ENCODE data around the gene MAFF.

The MAFF gene

DNA sequence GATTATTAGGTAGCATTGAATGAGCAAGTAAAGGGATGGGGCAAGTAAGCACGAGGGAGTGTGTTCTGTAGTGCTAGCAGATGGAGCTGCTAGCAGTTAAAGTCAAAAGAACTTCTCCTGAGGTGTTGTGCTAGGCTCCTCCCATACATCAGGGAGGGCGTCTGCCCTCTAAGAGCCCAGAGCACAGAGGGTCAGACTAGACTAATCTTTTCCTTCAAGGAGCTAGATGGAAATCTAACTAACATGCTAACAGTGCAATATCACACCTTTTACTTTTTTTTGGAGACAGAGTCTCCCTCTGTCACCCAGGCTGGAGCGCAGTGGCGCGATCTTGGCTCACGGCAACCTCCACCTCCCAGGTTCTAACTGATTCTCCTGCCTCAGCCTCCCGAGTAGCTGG lies 17.0 kb upstream of the MAFF start:
- Histone ChIP-seq H3K36me3 (ENCODE audit: control insufficient read depth in 1 of 2, insufficient read depth in 2 of 2, low read depth in 1 of 2, low read length in 2 of 2) (no peaks in the 10 kb centered on the region), H3K18ac (ENCODE audit: low read depth in 1 of 2, low read length in 2 of 2) (no peak overlapping the region), H4K91ac (ENCODE audit: low read length) (no peak overlapping the region), H3K9me3 (ENCODE audit: control insufficient read depth, low read length) (no peaks in the 10 kb centered on the region), H3K14ac (ENCODE audit: low read length in 2 of 2) (no peak overlapping the region), H2BK12ac (ENCODE audit: low read length in 2 of 2) (no peak overlapping the region), H4K8ac (ENCODE audit: low read length) (no peak overlapping the region), H3K23ac (ENCODE audit: low read length in 2 of 2) (no peak overlapping the region), H3K27me3 (ENCODE audit: control insufficient read depth in 1 of 2, insufficient read depth in 1 of 2, low read length in 2 of 2) (no peaks in the 10 kb centered on the region), H3K4me2 (ENCODE audit: low read length, poor library complexity, severe bottlenecking) (no peak overlapping the region), H2BK120ac (ENCODE audit: low read depth, low read length) (no peak overlapping the region), H3K4ac (ENCODE audit: low read depth in 1 of 2, low read length in 2 of 2) (no peak overlapping the region), H2BK5ac (ENCODE audit: low read depth, low read length, poor library complexity, severe bottlenecking) (no peak overlapping the region), H3K79me1 (replicated peaks; ENCODE audit: low read length, poor library complexity, severe bottlenecking) (peaks cover 6% of the 10 kb centered on the region), H3K4me3 (ENCODE audit: insufficient read depth in 1 of 2, low read depth in 1 of 2, low read length in 2 of 2) (no peak overlapping the region), H3K4me1 (ENCODE audit: control insufficient read depth, insufficient read depth, low read depth, low read length) (peaks cover 8% of the 10 kb centered on the region), H3K9ac (ENCODE audit: low read length) (no peak overlapping the region), H3K27ac (ENCODE audit: low read length, poor library complexity, severe bottlenecking) (no peak overlapping the region), H2AK5ac (ENCODE audit: low read length, severe bottlenecking) (no peak overlapping the region), H2BK15ac (ENCODE audit: low read depth, poor library complexity, severe bottlenecking) (no peak overlapping the region), H2AFZ (ENCODE audit: low read depth, low read length) (no peak overlapping the region)
- no peak for DNase-seq
- 82% methylated on average over 7 of the region's 7 CpGs for WGBS

DNA sequence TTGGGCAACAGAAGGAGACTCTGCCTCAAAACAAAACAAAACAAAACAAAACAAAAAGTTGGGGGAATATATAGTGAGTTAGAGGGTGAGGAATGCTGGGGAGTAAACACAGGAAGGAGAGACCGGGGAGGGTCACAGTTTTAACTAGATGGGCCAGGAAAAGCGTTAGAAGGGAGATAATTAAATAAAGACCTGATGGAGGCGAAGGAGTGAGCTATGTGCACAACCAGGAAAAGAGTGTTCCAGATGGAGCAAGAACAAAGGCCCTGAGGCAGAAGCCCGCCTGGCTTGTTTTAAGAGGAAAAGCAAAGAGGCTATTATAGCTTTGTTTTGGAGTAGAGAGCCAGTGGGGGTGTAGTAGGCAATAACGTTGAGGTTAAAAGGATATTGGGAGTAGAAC lies 15.4 kb upstream of the MAFF start:
- H2BK120ac ChIP-seq (ENCODE audit: low read depth, low read length) = no peak overlapping the region
- no peak overlapping the region for H3K4me2 ChIP-seq (ENCODE audit: low read length, poor library complexity, severe bottlenecking)
- no peaks in the 10 kb centered on the region for H3K79me1 ChIP-seq (replicated peaks; ENCODE audit: low read length, poor library complexity, severe bottlenecking)
- no peak overlapping the region for H3K9ac ChIP-seq (ENCODE audit: low read length)
- H2AK5ac ChIP-seq (ENCODE audit: low read length, severe bottlenecking) = no peak overlapping the region
- no peak overlapping the region for H4K8ac ChIP-seq (ENCODE audit: low read length)
- no peak overlapping the region for H3K14ac ChIP-seq (ENCODE audit: low read length in 2 of 2)
- peak; percentile 80 for DNase-seq
- WGBS = 29% methylated on average over 5 of the region's 5 CpGs
- no peaks in the 10 kb centered on the region for H3K4me1 ChIP-seq (ENCODE audit: control insufficient read depth, insufficient read depth, low read depth, low read length)
- no peak overlapping the region for H2BK12ac ChIP-seq (ENCODE audit: low read length in 2 of 2)
- H2BK5ac ChIP-seq (ENCODE audit: low read depth, low read length, poor library complexity, severe bottlenecking) = no peak overlapping the region
- no peaks in the 10 kb centered on the region for H3K36me3 ChIP-seq (ENCODE audit: control insufficient read depth in 1 of 2, insufficient read depth in 2 of 2, low read depth in 1 of 2, low read length in 2 of 2)
- no peak overlapping the region for H2AFZ ChIP-seq (ENCODE audit: low read depth, low read length)
- no peak overlapping the region for H3K27ac ChIP-seq (ENCODE audit: low read length, poor library complexity, severe bottlenecking)
- no peak overlapping the region for H4K91ac ChIP-seq (ENCODE audit: low read length)
- H3K9me3 ChIP-seq (ENCODE audit: control insufficient read depth, low read length) = no peaks in the 10 kb centered on the region
- no peak overlapping the region for H2BK15ac ChIP-seq (ENCODE audit: low read depth, poor library complexity, severe bottlenecking)
- H3K27me3 ChIP-seq (ENCODE audit: control insufficient read depth in 1 of 2, insufficient read depth in 1 of 2, low read length in 2 of 2) = no peaks in the 10 kb centered on the region
- H3K23ac ChIP-seq (ENCODE audit: low read length in 2 of 2) = no peak overlapping the region
- no peak overlapping the region for H3K4ac ChIP-seq (ENCODE audit: low read depth in 1 of 2, low read length in 2 of 2)
- no peak overlapping the region for H3K18ac ChIP-seq (ENCODE audit: low read depth in 1 of 2, low read length in 2 of 2)
- H3K4me3 ChIP-seq (ENCODE audit: insufficient read depth in 1 of 2, low read depth in 1 of 2, low read length in 2 of 2) = no peak overlapping the region

DNA sequence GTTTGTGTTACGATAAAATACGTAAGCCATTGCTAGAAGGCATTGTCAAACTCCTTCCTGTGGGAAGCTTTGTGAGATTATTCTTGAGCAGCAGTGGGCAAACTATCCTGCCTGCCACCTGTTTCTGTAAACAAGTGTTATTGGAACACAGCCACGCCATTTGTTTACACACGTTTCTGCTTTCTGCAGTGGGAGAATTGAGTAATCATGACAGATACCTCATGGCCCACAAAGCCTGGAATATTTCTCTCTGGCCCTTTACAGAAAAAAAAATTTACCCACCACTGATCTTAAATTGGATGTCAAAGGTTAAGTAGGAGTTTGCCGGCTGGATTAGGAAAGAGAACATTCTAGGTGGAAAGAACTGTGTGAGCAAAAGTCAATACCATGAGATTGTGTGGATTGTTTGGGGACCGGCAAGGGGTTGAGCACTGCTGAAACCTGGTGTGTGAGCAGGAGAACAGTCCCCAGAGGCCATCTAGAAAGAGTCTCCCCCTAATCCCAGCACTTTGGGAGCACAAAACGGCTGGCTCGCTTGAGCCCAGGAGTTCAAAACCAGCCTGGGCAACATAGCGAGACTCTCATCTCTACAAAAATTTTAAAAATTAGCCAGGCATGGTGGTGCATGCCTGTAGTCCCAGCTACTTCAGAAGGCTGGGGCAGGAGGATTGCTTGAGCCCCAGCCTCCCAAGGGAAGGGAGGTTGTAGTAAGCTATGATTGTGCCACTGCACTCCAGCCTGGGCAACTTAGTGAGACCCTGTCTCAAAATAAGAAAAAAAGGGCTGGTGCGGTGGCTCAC lies 14.2 kb upstream of the MAFF start:
- Histone ChIP-seq H2AK5ac (ENCODE audit: low read length, severe bottlenecking) (no peak overlapping the region), H3K9ac (ENCODE audit: low read length) (no peak overlapping the region), H3K36me3 (ENCODE audit: control insufficient read depth in 1 of 2, insufficient read depth in 2 of 2, low read depth in 1 of 2, low read length in 2 of 2) (no peaks in the 10 kb centered on the region), H3K4me1 (ENCODE audit: control insufficient read depth, insufficient read depth, low read depth, low read length) (peaks cover 3% of the 10 kb centered on the region), H3K79me1 (replicated peaks; ENCODE audit: low read length, poor library complexity, severe bottlenecking) (no peaks in the 10 kb centered on the region), H3K14ac (ENCODE audit: low read length in 2 of 2) (no peak overlapping the region), H2AFZ (ENCODE audit: low read depth, low read length) (no peak overlapping the region), H3K4me3 (ENCODE audit: insufficient read depth in 1 of 2, low read depth in 1 of 2, low read length in 2 of 2) (no peak overlapping the region), H3K27me3 (ENCODE audit: control insufficient read depth in 1 of 2, insufficient read depth in 1 of 2, low read length in 2 of 2) (no peaks in the 10 kb centered on the region), H2BK15ac (ENCODE audit: low read depth, poor library complexity, severe bottlenecking) (no peak overlapping the region), H3K27ac (ENCODE audit: low read length, poor library complexity, severe bottlenecking) (no peak overlapping the region), H2BK120ac (ENCODE audit: low read depth, low read length) (no peak overlapping the region), H2BK5ac (ENCODE audit: low read depth, low read length, poor library complexity, severe bottlenecking) (no peak overlapping the region), H3K4me2 (ENCODE audit: low read length, poor library complexity, severe bottlenecking) (no peak overlapping the region), H3K9me3 (ENCODE audit: control insufficient read depth, low read length) (no peaks in the 10 kb centered on the region), H3K18ac (ENCODE audit: low read depth in 1 of 2, low read length in 2 of 2) (no peak overlapping the region), H3K4ac (ENCODE audit: low read depth in 1 of 2, low read length in 2 of 2) (peak overlapping the region in 1 of 2 experiments; percentile 38), H4K8ac (ENCODE audit: low read length) (no peak overlapping the region), H3K23ac (ENCODE audit: low read length in 2 of 2) (no peak overlapping the region), H2BK12ac (ENCODE audit: low read length in 2 of 2) (peak overlapping the region in 1 of 2 experiments; percentile 28), H4K91ac (ENCODE audit: low read length) (no peak overlapping the region)
- peak; percentile 92 for DNase-seq
- 57% methylated on average over 10 of the region's 10 CpGs for WGBS

DNA sequence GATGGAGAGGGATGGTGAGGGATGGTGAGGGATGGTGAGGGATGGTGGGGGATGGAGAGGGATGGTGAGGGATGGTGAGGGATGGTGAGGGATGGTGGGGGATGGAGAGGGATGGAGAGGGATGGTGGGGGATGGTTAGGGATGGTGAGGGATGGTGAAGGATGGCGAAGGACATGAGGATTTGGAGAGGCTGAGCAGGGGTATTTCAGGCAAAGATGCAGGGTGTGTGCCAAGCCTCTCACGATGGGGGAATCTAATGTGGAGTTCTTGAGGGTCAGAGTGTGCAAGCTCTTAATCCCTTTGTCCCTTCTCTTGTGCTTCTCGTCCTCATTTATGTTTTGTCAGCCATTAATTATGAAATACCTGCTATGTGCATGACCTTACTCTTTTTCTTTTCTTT lies 12.7 kb upstream of the MAFF start:
- H3K79me1 ChIP-seq (replicated peaks; ENCODE audit: low read length, poor library complexity, severe bottlenecking) = no peaks in the 10 kb centered on the region
- no peaks in the 10 kb centered on the region for H3K36me3 ChIP-seq (ENCODE audit: control insufficient read depth in 1 of 2, insufficient read depth in 2 of 2, low read depth in 1 of 2, low read length in 2 of 2)
- H2BK5ac ChIP-seq (ENCODE audit: low read depth, low read length, poor library complexity, severe bottlenecking) = no peak overlapping the region
- H2AFZ ChIP-seq (ENCODE audit: low read depth, low read length) = no peak overlapping the region
- H3K18ac ChIP-seq (ENCODE audit: low read depth in 1 of 2, low read length in 2 of 2) = no peak overlapping the region
- H3K9me3 ChIP-seq (ENCODE audit: control insufficient read depth, low read length) = no peaks in the 10 kb centered on the region
- no peak overlapping the region for H3K4ac ChIP-seq (ENCODE audit: low read depth in 1 of 2, low read length in 2 of 2)
- H2BK120ac ChIP-seq (ENCODE audit: low read depth, low read length) = no peak overlapping the region
- H3K14ac ChIP-seq (ENCODE audit: low read length in 2 of 2) = no peak overlapping the region
- H3K9ac ChIP-seq (ENCODE audit: low read length) = no peak overlapping the region
- no peak overlapping the region for H4K91ac ChIP-seq (ENCODE audit: low read length)
- H3K27me3 ChIP-seq (ENCODE audit: control insufficient read depth in 1 of 2, insufficient read depth in 1 of 2, low read length in 2 of 2) = no peaks in the 10 kb centered on the region
- no peak overlapping the region for H3K23ac ChIP-seq (ENCODE audit: low read length in 2 of 2)
- no peak overlapping the region for H3K4me2 ChIP-seq (ENCODE audit: low read length, poor library complexity, severe bottlenecking)
- no peak overlapping the region for H2BK12ac ChIP-seq (ENCODE audit: low read length in 2 of 2)
- DNase-seq = no peak
- peaks cover 3% of the 10 kb centered on the region for H3K4me1 ChIP-seq (ENCODE audit: control insufficient read depth, insufficient read depth, low read depth, low read length)
- no peak overlapping the region for H2BK15ac ChIP-seq (ENCODE audit: low read depth, poor library complexity, severe bottlenecking)
- no peak overlapping the region for H3K4me3 ChIP-seq (ENCODE audit: insufficient read depth in 1 of 2, low read depth in 1 of 2, low read length in 2 of 2)
- H4K8ac ChIP-seq (ENCODE audit: low read length) = no peak overlapping the region
- WGBS = 87% methylated on average over 3 of the region's 3 CpGs
- no peak overlapping the region for H3K27ac ChIP-seq (ENCODE audit: low read length, poor library complexity, severe bottlenecking)
- no peak overlapping the region for H2AK5ac ChIP-seq (ENCODE audit: low read length, severe bottlenecking)

Data from mesenchymal stem cell (in vitro differentiated cells and primary cell).